Keratinocyte (primary cell): ENCODE results near the gene KRTAP4-6. TPM values are rescaled to one million over a fixed set of nuclear protein-coding genes. Genes with fewer than 3 reads are reported as not detected.
"Not testable (repeated sequence)": the region's sequence is repeated elsewhere in the genome, so short reads cannot be mapped to it uniquely, and the experiment has no call there.

Experiments used
- DNase-seq: peaks from one replicate; pipeline ENCODE4 v3.0.0-alpha.2; 2011; ENCODE audit warnings: low read depth, missing footprints, low spot score
- FAIRE-seq: peaks from 2 replicates; lab custom pipeline; 2011; peaks lifted over from hg19 to GRCh38; lab: Jason Lieb, UNC
- H2AFZ ChIP-seq: 2 replicates; pipeline ENCODE4 v1.6.0; 2012; ENCODE audit warnings: low read length, control low read depth, inconsistent platforms; ENCODE audit not compliant: control insufficient read depth
- H3K27ac ChIP-seq: 2 replicates; pipeline ENCODE4 v1.5.1; 2011; ENCODE audit warnings: low read length; ENCODE audit not compliant: control insufficient read depth, insufficient read depth
- H3K27me3 ChIP-seq: 3 replicates; pipeline ENCODE4 v1.6.0; 2011; ENCODE audit warnings: low read length; ENCODE audit not compliant: control insufficient read depth, insufficient read depth; ENCODE audit errors: extremely low read depth
- H3K36me3 ChIP-seq, 2 experiments: 2 replicates in 1 of 2; 3 replicates in 1 of 2; pipeline ENCODE4 v1.5.1; 2011; ENCODE audit warnings: low read length in 2 of 2, mild to moderate bottlenecking in 1 of 2; ENCODE audit not compliant: control insufficient read depth in 2 of 2, insufficient read depth in 2 of 2; ENCODE audit errors: extremely low read depth in 1 of 2
- H3K4me1 ChIP-seq: 3 replicates; pipeline ENCODE4 v1.5.1; 2011; ENCODE audit warnings: low read length; ENCODE audit not compliant: control insufficient read depth, insufficient read depth; ENCODE audit errors: extremely low read depth
- H3K4me2 ChIP-seq: 3 replicates; pipeline ENCODE4 v1.6.0; 2011; ENCODE audit warnings: low read depth, low read length; ENCODE audit not compliant: control insufficient read depth, insufficient read depth; ENCODE audit errors: extremely low read depth
- H3K4me3 ChIP-seq, 3 experiments: fragments of 200-600 bp in 1 of 3; sonication (generic) in 1 of 3; 2 replicates in 2 of 3; 3 replicates in 1 of 3; pipeline ENCODE4 v1.5.1; 2011 to 2016; ENCODE audit warnings: low read length in 3 of 3, mild to moderate bottlenecking in 3 of 3, control low read depth in 2 of 3, inconsistent platforms in 1 of 3, low read depth in 1 of 3, mixed read lengths in 1 of 3, mixed run types in 1 of 3, moderate library complexity in 1 of 3; ENCODE audit not compliant: control insufficient read depth in 2 of 3, insufficient read depth in 2 of 3; ENCODE audit errors: extremely low read depth in 1 of 3
- H3K79me2 ChIP-seq: 2 replicates; pipeline ENCODE4 v1.6.0; 2012; ENCODE audit warnings: low read length; ENCODE audit not compliant: control insufficient read depth, insufficient read depth
- H3K9ac ChIP-seq: 3 replicates; pipeline ENCODE4 v1.6.0; 2011; ENCODE audit warnings: low read length; ENCODE audit not compliant: control insufficient read depth, insufficient read depth; ENCODE audit errors: extremely low read depth
- H3K9me1 ChIP-seq: 3 replicates; pipeline ENCODE4 v1.6.0; 2011; ENCODE audit warnings: low read length; ENCODE audit not compliant: control insufficient read depth, insufficient read depth; ENCODE audit errors: extremely low read depth
- H3K9me3 ChIP-seq: 2 replicates; pipeline ENCODE4 v1.5.1; 2012; ENCODE audit warnings: low read depth, low read length; ENCODE audit not compliant: control insufficient read depth
- H4K20me1 ChIP-seq: 3 replicates; pipeline ENCODE4 v1.6.0; 2011; ENCODE audit warnings: low read length; ENCODE audit not compliant: control insufficient read depth, insufficient read depth; ENCODE audit errors: extremely low read depth
- EZH2 ChIP-seq: IDR thresholded peaks from one replicate; pipeline ENCODE4 v1.6.1; 2012; ENCODE audit warnings: inconsistent platforms, mild to moderate bottlenecking, low read length, moderate library complexity
- dilution Hi-C: fragments of 300-500 bp; cut with MboI; formaldehyde crosslinking; loops from one replicate; pipeline ENCODE4 v1.7.0; 2020; ENCODE audit warnings: low sequenced_read_pairs; ENCODE audit not compliant: extremely low pct_ligation_motif_present
- polyA plus RNA-seq, 5 experiments: library from polyadenylated mRNA; depleted of rRNA in 3 of 5; stranded (reverse) in 3 of 5; stranded (forward) in 1 of 5; unstranded in 1 of 5; fragments of >200 nt; gene quantifications; 1 replicate in 1 of 5; 2 replicates in 3 of 5; 3 replicates in 1 of 5; pipeline versions ENCODE4 v1.2.1 to v1.2.3, GENCODE V29; 2011 to 2012; ENCODE audit warnings: missing spikeins in 2 of 5, low read depth in 1 of 5, low replicate concordance in 1 of 5
- TF ChIP-seq, protein P1 (sequence below), 3 experiments: IDR thresholded peaks in 1 of 3; conservative IDR thresholded peaks in 1 of 3; optimal IDR thresholded peaks in 1 of 3; 2 replicates in 2 of 3; 3 replicates in 1 of 3; pipeline versions ENCODE3 to v1.5.1; 2011; ENCODE audit warnings: low read length in 3 of 3, mild to moderate bottlenecking in 3 of 3, moderate library complexity in 2 of 3, control low read depth in 1 of 3, inconsistent platforms in 1 of 3; ENCODE audit not compliant: insufficient read depth in 2 of 3; ENCODE audit errors: extremely low read depth in 1 of 3

The KRTAP4-6 gene
- polyA plus RNA-seq, 1 donor (not counting 4 experiments of a cell fraction or from before 2014, with no cell fraction given) = not detected

DNA sequence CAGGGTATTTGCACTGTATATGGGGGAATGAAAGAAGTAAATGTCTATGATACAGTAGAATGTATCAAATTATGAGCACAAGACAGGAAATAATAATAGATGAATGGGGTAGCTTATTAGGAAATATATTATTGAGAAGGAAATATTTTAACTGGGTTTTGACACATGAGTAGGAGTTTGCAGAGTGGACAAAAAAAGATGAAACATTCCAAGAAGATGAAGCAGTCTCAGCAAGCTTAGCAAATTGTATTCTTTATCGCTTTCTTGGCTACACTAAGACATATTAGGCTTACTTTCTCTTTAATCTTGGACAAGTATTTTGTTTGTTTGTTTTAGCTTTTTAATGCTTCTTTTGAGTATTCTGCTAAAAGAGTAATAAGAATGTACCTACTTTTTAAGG, 36.4 kb downstream of the KRTAP4-6 start:
- Histone ChIP-seq H4K20me1 (no peaks in the 10 kb centered on the region), H3K27ac (peak overlapping the region; percentile 8), H3K27me3 (no peaks in the 10 kb centered on the region), H3K4me3 (no peak overlapping the region), H3K9me3 (no peaks in the 10 kb centered on the region), H3K36me3 (no peaks in the 10 kb centered on the region), H3K79me2 (no peaks in the 10 kb centered on the region), H3K9me1 (no peaks in the 10 kb centered on the region), H3K9ac (no peak overlapping the region), H3K4me2 (no peak overlapping the region), H2AFZ (no peak overlapping the region), H3K4me1 (peaks cover 21% of the 10 kb centered on the region)
- dilution Hi-C loops = no loop called here
- TF ChIP-seq EZH2 = no peak
- TF ChIP-seq, protein P1, sequence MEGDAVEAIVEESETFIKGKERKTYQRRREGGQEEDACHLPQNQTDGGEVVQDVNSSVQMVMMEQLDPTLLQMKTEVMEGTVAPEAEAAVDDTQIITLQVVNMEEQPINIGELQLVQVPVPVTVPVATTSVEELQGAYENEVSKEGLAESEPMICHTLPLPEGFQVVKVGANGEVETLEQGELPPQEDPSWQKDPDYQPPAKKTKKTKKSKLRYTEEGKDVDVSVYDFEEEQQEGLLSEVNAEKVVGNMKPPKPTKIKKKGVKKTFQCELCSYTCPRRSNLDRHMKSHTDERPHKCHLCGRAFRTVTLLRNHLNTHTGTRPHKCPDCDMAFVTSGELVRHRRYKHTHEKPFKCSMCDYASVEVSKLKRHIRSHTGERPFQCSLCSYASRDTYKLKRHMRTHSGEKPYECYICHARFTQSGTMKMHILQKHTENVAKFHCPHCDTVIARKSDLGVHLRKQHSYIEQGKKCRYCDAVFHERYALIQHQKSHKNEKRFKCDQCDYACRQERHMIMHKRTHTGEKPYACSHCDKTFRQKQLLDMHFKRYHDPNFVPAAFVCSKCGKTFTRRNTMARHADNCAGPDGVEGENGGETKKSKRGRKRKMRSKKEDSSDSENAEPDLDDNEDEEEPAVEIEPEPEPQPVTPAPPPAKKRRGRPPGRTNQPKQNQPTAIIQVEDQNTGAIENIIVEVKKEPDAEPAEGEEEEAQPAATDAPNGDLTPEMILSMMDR (optimal IDR thresholded peaks at IDR 0.05 in 1 of 3, IDR thresholded peaks at IDR 0.05 in 1 of 3, conservative IDR thresholded peaks at IDR 0.05 in 1 of 3; ENCODE audit: extremely low read depth in 1 of 3, insufficient read depth in 2 of 3, low read length in 3 of 3) = no peak
- FAIRE-seq (no peak), DNase-seq (no peak)

DNA sequence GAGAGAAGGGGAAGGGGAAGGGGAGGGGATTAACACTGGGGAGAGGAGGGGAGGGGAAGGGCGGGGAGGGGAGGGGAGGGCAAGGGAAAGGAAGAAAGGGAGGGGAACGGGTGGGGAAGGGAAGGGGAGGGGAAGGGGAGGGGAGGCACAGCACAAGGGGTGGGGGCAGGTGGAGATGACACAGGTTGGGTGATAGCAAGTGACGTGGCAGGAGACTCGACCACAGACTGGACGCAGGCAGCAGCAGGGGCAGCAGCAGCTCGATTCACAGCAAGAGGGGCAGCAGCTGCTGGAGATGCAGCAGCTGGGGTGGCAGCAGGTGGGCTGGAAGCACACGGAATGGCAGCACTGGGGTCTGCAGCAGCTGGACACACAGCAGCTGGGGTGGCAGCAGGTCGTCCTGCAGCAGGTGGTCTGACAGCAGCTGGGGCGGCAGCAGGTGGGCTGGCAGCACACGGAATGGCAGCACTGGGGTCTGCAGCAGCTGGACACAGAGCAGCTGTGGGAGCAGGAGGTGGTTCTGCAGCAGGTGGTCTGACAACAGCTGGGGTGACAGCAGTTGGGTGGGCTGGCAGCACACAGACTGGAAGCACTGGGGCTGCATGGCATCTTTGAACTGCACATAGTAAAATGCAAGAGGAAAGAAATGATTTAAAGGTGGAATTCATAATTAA, 38.6 kb downstream of the KRTAP4-6 start, which contains the start of gene KRTAP4-16:
Gene KRTAP4-16, minus strand, starts transcription at position 624 of the 674 bp plus-strand sequence. Its CDS starts 0 bp downstream, at position 624.
- Histone ChIP-seq H4K20me1 (no peaks in the 10 kb centered on the region), H3K36me3 (no peaks in the 10 kb centered on the region), H3K4me3 (no peak within 1 kb of the TSS), H3K9me1 (no peaks in the 10 kb centered on the region), H3K79me2 (no peaks in the 10 kb centered on the region), H3K4me1 (peaks cover 32% of the 10 kb centered on the region), H3K4me2 (no peak within 1 kb of the TSS), H3K27me3 (no peaks in the 10 kb centered on the region), H3K9ac (no peak within 1 kb of the TSS), H2AFZ (no peak within 1 kb of the TSS), H3K27ac (no peak within 1 kb of the TSS), H3K9me3 (no peaks in the 10 kb centered on the region)
- TF ChIP-seq, protein P1 (optimal IDR thresholded peaks at IDR 0.05 in 1 of 3, IDR thresholded peaks at IDR 0.05 in 1 of 3, conservative IDR thresholded peaks at IDR 0.05 in 1 of 3; ENCODE audit: extremely low read depth in 1 of 3, insufficient read depth in 2 of 3, low read length in 3 of 3) = no peak
- dilution Hi-C loops = no loop called here
- DNase-seq = no peak
- FAIRE-seq = no peak

DNA sequence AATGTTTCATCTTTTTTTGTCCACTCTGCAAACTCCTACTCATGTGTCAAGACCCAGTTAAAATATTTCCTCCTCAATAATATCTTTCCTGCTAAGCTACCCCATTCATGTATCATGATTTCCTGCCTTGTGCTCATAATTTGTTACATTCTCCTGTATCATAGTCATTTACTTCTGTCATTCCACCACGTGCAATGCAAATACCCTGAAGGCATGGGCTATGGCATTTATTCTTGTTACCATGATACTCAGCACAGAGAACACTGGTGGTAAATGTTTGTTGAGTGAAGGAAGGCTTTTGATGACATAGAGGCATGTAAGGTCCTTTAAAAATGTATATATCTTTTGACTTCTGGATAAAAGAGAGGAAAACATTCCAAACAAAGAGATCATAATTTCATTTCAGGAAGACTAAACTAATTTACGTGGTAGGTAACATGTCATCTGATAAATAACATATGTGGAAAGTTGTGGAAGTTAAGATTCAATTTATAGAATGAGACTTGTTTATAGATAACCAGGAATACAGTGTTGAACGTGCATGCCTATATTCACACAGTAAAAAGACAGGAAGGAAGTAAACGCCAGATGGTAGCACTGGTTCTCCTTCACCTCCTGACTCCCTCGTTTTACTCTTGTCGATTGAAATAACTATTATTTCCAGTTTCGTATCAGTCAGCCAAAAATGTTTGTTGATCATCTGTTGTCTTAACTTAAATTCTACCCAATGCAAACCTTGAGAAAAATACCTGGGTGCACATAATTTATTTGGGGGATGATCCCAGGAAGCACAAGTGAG, 40.5 kb downstream of the KRTAP4-6 start:
- DNase-seq (peak; percentile 92), FAIRE-seq (peak; percentile 26)
- dilution Hi-C loops, H3K79me2 ChIP-seq, H3K9ac ChIP-seq, H2AFZ ChIP-seq, H3K4me2 ChIP-seq, H4K20me1 ChIP-seq, H3K36me3 ChIP-seq, H3K9me3 ChIP-seq, H3K27me3 ChIP-seq, H3K4me3 ChIP-seq, H3K9me1 ChIP-seq: not testable (repeated sequence)
- H3K27ac ChIP-seq = peak overlapping the region; percentile 40
- H3K4me1 ChIP-seq = peaks cover 33% of the 10 kb centered on the region
